DND-41 (cell line): Measurements from ENCODE around the gene MRPS7.
"Not testable (repeated sequence)": the region's sequence is repeated elsewhere in the genome, so short reads cannot be mapped to it uniquely, and the experiment has no call there.

ENCODE experiments used
- ATAC-seq: fragments of 200-7000 bp; cut with Tn5 transposase; 3 replicates; pipeline ENCODE4 v1.9.1; 2021; ENCODE audit warnings: low read depth; ENCODE audit not compliant: insufficient read depth
- DNase-seq: peaks from one replicate; pipeline ENCODE4 v3.0.0-alpha.2; 2020
- H2AFZ ChIP-seq: 2 replicates; pipeline ENCODE4 v1.6.0; 2012; ENCODE audit warnings: low read depth, low read length
- H3K27ac ChIP-seq: 2 replicates; pipeline ENCODE4 v1.5.1; 2012; ENCODE audit warnings: low read length, inconsistent platforms
- H3K27me3 ChIP-seq: fragments of 200-600 bp; sonication (generic); 2 replicates; pipeline ENCODE4 v1.6.0; 2012; ENCODE audit warnings: low read length, mild to moderate bottlenecking, inconsistent platforms; ENCODE audit not compliant: insufficient read depth, poor library complexity
- H3K36me3 ChIP-seq: 2 replicates; pipeline ENCODE4 v1.5.1; 2012; ENCODE audit warnings: low read length, inconsistent platforms; ENCODE audit not compliant: insufficient read depth
- H3K4me1 ChIP-seq: 2 replicates; pipeline ENCODE4 v1.5.1; 2012; ENCODE audit warnings: mild to moderate bottlenecking, low read length; ENCODE audit not compliant: insufficient read depth
- H3K4me2 ChIP-seq: 2 replicates; pipeline ENCODE4 v1.6.0; 2012; ENCODE audit warnings: mild to moderate bottlenecking, moderate library complexity, low read length, inconsistent platforms; ENCODE audit not compliant: insufficient read depth
- H3K4me3 ChIP-seq, 2 experiments: fragments of 200-600 bp in 1 of 2; shearing (Covaris generic) in 1 of 2; 2 replicates each; pipeline ENCODE4 v1.5.1; 2012 to 2016; ENCODE audit warnings: inconsistent platforms in 2 of 2, low read length in 2 of 2, mild to moderate bottlenecking in 2 of 2, low read depth in 1 of 2, moderate library complexity in 1 of 2
- H3K79me2 ChIP-seq: 2 replicates; pipeline ENCODE4 v1.6.0; 2012; ENCODE audit warnings: low read length, inconsistent platforms; ENCODE audit not compliant: insufficient read depth
- H3K9ac ChIP-seq: 2 replicates; pipeline ENCODE4 v1.6.0; 2012; ENCODE audit warnings: low read depth, mild to moderate bottlenecking, inconsistent platforms, low read length, moderate library complexity
- H3K9me3 ChIP-seq: 2 replicates; pipeline ENCODE4 v1.5.1; 2012; ENCODE audit warnings: low read length, moderate library complexity, mild to moderate bottlenecking, inconsistent platforms; ENCODE audit not compliant: insufficient read depth, severe bottlenecking
- H4K20me1 ChIP-seq: 2 replicates; pipeline ENCODE4 v1.6.0; 2012; ENCODE audit warnings: low read length; ENCODE audit not compliant: insufficient read depth
- EZH2 ChIP-seq: IDR thresholded peaks from 3 replicates; pipeline ENCODE4 v1.6.1; 2012; ENCODE audit warnings: borderline replicate concordance, low read depth, mild to moderate bottlenecking, moderate library complexity, low read length, inconsistent platforms; ENCODE audit not compliant: severe bottlenecking
- TF ChIP-seq, protein P1 (sequence below): IDR thresholded peaks from 2 replicates; pipeline ENCODE4 v1.5.1; 2012; ENCODE audit warnings: borderline replicate concordance, low read length, moderate library complexity, mild to moderate bottlenecking; ENCODE audit not compliant: poor library complexity, severe bottlenecking; ENCODE audit errors: extremely low read depth

The MRPS7 gene

DNA sequence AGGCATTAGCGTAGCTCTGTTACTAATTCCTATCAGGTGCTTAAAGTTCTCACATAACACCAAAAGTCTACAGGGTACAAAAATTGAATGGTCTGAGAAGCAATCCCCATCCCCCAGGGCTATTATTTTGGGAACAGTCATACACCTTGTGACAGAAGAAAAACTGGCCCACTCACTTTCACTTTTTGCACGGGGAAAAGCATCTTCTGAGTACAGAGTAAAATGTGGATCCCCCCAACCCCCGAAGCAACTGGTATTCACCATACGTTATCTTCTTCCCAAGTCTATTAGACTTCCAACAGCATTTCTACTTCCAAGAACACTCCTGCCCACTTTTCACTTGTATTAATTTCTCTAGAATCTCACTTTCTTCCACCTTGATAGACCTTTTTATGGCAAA, 12.1 kb upstream of the MRPS7 start:
- Histone ChIP-seq H3K27me3 (no peaks in the 10 kb centered on the region), H3K9ac (no peak overlapping the region), H3K4me1 (no peaks in the 10 kb centered on the region), H3K27ac (no peak overlapping the region), H3K36me3 (peaks cover 29% of the 10 kb centered on the region), H3K4me3 (no peak overlapping the region), H4K20me1 (peaks cover 18% of the 10 kb centered on the region), H2AFZ (no peak overlapping the region), H3K4me2 (no peak overlapping the region), H3K9me3 (no peaks in the 10 kb centered on the region), H3K79me2 (peaks cover 61% of the 10 kb centered on the region)
- no peak for TF ChIP-seq EZH2
- TF ChIP-seq, protein P1, sequence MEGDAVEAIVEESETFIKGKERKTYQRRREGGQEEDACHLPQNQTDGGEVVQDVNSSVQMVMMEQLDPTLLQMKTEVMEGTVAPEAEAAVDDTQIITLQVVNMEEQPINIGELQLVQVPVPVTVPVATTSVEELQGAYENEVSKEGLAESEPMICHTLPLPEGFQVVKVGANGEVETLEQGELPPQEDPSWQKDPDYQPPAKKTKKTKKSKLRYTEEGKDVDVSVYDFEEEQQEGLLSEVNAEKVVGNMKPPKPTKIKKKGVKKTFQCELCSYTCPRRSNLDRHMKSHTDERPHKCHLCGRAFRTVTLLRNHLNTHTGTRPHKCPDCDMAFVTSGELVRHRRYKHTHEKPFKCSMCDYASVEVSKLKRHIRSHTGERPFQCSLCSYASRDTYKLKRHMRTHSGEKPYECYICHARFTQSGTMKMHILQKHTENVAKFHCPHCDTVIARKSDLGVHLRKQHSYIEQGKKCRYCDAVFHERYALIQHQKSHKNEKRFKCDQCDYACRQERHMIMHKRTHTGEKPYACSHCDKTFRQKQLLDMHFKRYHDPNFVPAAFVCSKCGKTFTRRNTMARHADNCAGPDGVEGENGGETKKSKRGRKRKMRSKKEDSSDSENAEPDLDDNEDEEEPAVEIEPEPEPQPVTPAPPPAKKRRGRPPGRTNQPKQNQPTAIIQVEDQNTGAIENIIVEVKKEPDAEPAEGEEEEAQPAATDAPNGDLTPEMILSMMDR, result no peak
- ATAC-seq, result no peak
- no peak for DNase-seq

DNA sequence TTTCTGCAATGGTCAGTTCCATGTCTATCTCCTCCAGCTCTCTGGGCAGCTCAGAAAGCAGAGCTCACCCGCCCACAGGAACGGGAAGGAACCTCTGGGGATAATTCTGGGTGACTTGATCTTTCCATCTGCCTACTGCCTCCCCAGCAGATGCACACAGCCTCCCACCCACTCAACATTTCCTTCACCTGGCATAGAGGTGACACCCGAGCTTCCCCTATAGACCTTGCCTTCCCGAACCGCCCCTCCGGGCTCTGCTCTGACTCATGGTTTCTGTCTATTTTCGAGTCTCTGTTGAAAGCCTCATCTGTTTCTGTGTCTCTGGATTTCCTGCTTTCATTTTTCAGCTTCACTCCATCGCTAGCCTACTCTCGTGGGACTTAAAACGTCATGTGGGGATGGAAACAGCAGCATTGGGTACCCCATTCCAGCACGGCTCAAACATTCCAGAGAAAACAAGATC, 11.6 kb upstream of the MRPS7 start:
- Histone ChIP-seq H3K9ac (no peak overlapping the region), H3K27me3 (no peaks in the 10 kb centered on the region), H3K4me2 (no peak overlapping the region), H3K4me3 (no peak overlapping the region), H3K9me3 (no peaks in the 10 kb centered on the region), H3K79me2 (peaks cover 63% of the 10 kb centered on the region), H3K27ac (no peak overlapping the region), H3K36me3 (peaks cover 24% of the 10 kb centered on the region), H2AFZ (no peak overlapping the region), H3K4me1 (no peaks in the 10 kb centered on the region), H4K20me1 (peaks cover 18% of the 10 kb centered on the region)
- TF ChIP-seq EZH2, result no peak
- TF ChIP-seq, protein P1, result no peak
- ATAC-seq, result no peak
- no peak for DNase-seq

DNA sequence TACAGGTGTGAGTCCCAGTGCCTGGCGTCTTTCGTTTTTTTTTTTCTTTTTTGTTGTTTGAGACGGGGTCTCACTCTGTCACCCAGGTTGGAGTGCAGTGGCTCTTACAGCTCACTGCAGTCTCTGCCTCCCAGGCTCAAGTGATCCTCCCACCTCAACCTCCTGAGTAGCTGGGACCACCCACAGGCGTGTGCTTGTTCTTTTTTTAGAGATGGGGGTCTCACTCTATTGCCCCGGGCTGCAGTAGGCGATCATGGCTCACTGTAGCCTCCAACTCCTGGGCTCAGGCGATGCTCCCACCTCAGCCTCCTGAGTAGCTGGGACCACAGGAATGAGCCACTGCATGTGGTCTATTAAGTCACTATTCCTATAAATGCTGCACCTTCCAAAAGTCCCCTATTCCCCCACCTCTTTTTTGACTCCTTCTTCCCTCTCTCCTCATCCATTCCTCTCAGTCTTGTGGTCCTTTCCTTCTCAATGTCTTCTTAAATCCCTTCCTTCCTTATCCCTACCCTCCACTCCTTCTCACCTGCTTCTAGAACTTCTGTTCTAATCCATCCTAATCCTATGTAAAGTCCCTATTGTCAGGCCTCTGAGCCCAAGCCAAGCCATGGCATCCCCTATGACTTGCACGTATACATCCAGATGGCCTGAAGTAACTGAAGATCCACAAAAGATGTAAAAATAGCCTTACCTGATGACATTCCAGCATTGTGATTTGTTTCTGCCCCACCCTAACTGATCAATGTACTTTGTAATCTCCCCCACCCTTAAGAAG, 9.5 kb upstream of the MRPS7 start:
- Histone ChIP-seq H3K4me2 (no peak overlapping the region), H3K27ac (no peak overlapping the region), H3K27me3 (no peaks in the 10 kb centered on the region), H3K4me3 (no peak overlapping the region), H2AFZ (no peak overlapping the region), H3K79me2 (peaks cover 68% of the 10 kb centered on the region), H4K20me1 (peaks cover 10% of the 10 kb centered on the region; the same call in 1 of the 2 replicates), H3K4me1 (no peaks in the 10 kb centered on the region), H3K9ac (no peak overlapping the region), H3K9me3 (no peaks in the 10 kb centered on the region), H3K36me3 (peaks cover 7% of the 10 kb centered on the region; the same call in 1 of the 2 replicates)
- DNase-seq, result no peak
- ATAC-seq, result no peak
- no peak for TF ChIP-seq EZH2
- TF ChIP-seq, protein P1, result no peak

DNA sequence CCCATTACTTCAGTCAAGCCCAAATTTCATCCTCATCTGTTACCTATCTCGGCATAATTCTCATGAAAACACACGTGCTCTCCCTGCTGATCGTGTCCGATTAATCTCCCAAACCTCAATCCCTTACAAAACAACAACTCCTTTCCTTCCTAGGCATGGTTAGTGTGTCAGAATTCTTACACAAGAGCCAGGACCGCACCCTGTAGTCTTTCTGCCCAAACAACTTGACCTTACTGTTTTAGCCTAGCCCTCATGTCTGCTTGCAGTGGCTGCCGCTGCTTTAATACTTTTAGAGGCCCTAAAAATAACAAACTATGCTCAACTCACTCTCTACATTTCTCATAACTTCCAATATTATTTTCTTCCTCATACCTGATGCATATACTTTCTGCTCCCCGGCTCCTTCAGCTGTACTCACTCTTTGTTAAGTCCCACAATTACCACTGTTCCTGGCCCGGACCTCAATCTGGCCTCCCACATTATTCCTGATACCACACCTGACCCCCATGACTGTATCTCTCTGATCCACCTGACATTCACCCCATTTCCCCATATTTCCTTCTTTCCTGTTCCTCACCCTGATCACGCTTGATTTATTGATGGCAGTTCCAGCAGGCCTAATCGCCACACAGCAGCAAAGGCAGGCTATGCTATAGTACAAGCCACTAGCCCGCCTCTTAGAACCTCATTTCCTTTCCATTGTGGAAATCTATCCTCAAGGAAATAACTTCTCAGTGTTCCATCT, 5.6 kb upstream of the MRPS7 start:
- H3K9ac ChIP-seq, H3K36me3 ChIP-seq, H3K4me2 ChIP-seq, H3K27ac ChIP-seq, H2AFZ ChIP-seq, H3K27me3 ChIP-seq, H3K4me3 ChIP-seq, DNase-seq, ATAC-seq, H3K9me3 ChIP-seq: not testable (repeated sequence)
- H4K20me1 ChIP-seq, result peaks cover 27% of the 10 kb centered on the region
- peaks cover 71% of the 10 kb centered on the region for H3K79me2 ChIP-seq
- H3K4me1 ChIP-seq, result peaks cover 27% of the 10 kb centered on the region

DNA sequence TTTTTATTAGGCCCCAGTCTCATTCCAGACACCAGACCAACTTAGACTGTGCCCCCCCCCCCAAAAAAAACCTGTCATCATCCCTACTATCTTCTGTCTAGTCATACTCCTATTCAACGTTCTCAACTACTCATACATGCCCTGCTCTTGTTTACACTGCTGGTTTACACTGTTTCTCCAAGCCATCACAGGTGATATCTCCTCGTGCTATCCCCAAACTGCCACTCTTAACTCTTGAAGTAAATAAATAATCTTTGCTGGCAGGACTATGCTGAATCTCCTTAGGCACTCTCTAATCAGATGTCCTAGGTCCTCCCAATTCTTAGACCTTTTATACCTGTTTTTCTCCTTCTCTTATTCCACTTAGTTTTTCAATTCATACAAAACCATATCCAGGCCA, 4.5 kb upstream of the MRPS7 start:
- not testable (repeated sequence) for H3K4me3 ChIP-seq, H3K4me2 ChIP-seq, DNase-seq, H3K9me3 ChIP-seq, H3K9ac ChIP-seq, H3K27me3 ChIP-seq, H3K36me3 ChIP-seq, H3K27ac ChIP-seq, H2AFZ ChIP-seq, ATAC-seq
- Histone ChIP-seq H3K79me2 (peaks cover 68% of the 10 kb centered on the region), H4K20me1 (peaks cover 24% of the 10 kb centered on the region), H3K4me1 (peaks cover 28% of the 10 kb centered on the region)
